ENCODE data around the gene GBP5.

DNA sequence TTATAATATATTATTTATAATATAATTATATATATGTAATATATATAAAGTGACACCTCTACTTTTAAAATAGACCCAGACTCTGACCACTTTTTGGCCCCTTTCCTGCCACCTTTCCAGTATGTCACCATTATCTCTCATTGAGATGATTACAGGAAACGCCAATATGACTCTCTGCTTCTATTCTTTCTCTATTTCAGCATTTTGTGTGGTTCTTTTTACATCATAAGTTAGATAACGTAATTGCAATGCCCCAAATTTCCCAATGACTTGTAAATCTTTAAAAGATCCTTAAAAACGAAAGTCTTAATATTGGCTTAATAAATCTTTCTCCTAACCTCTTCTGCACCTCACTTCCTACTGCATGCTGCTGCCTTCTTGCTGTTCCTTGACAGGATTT, 8.1 kb upstream of the GBP5 start:
- TF ChIP-seq YY1 (IDR thresholded peaks at IDR 0.05; ENCODE audit: insufficient read depth, insufficient replicate concordance, low read depth, low read length) (no peak), FOXJ3 (CRISPR knock-in tag; IDR thresholded peaks at IDR 0.05; ENCODE audit: borderline replicate concordance) (no peak), USF2 (IDR thresholded peaks at IDR 0.05; ENCODE audit: low read depth, low read length) (no peak), USF2 (CRISPR knock-in tag; IDR thresholded peaks at IDR 0.05; ENCODE audit: borderline replicate concordance) (no peak), JUN (CRISPR knock-in tag; IDR thresholded peaks at IDR 0.05) (no peak), HCFC1 (IDR thresholded peaks at IDR 0.05; ENCODE audit: low read depth, low read length) (no peak), SRSF9 (IDR thresholded peaks at IDR 0.05; ENCODE audit: borderline replicate concordance, insufficient read depth, low read depth, low read length, poor library complexity, severe bottlenecking) (no peak), TRIM22 (IDR thresholded peaks at IDR 0.05) (no peak), CTCF (CRISPR knock-in tag; IDR thresholded peaks at IDR 0.05) (no peak), NR2F6 (IDR thresholded peaks at IDR 0.05) (no peak), NR2F6 (CRISPR knock-in tag; IDR thresholded peaks at IDR 0.05) (no peak), MAX (IDR thresholded peaks at IDR 0.05) (no peak), HDAC1 (CRISPR knock-in tag; IDR thresholded peaks at IDR 0.05) (no peak), RELA (CRISPR knock-in tag; IDR thresholded peaks at IDR 0.05) (no peak), SRF (IDR thresholded peaks at IDR 0.05; ENCODE audit: low read depth, low read length) (no peak), PHF20 (CRISPR knock-in tag; IDR thresholded peaks at IDR 0.05) (no peak)
